GM19240 (cell line): ENCODE results near the gene ING2.
"Not testable (repeated sequence)": the region's sequence is repeated elsewhere in the genome, so short reads cannot be mapped to it uniquely, and the experiment has no call there.

Source experiments
- DNase-seq: peaks from one replicate; pipeline ENCODE4 v3.0.0; 2011; ENCODE audit warnings: low spot score; ENCODE audit not compliant: insufficient read length

The ING2 gene

GRCh38 chr4:183504930-183505610, at the start of gene ING2:
Gene ING2, plus strand, starts transcription at chr4:183505058. Its CDS starts 138 bp downstream, at chr4:183505196.
- peak; percentile 46 for DNase-seq

- DNase-seq, result no peak
Measured at GRCh38 chr4:183455431-183456195, 49.2 kb upstream of the ING2 start.

GRCh38 chr4:183458005-183458404, 46.9 kb upstream of the ING2 start:
- DNase-seq, result no peak

GRCh38 chr4:183463903-183464619, 40.8 kb upstream of the ING2 start:
- DNase-seq, result not testable (repeated sequence)

- DNase-seq, result not testable (repeated sequence)
Measured at GRCh38 chr4:183465879-183466278, 39.0 kb upstream of the ING2 start.

GRCh38 chr4:183467246-183467645, 37.6 kb upstream of the ING2 start:
- no peak for DNase-seq

- DNase-seq, result no peak
Measured at GRCh38 chr4:183468210-183469095, 36.4 kb upstream of the ING2 start.

GRCh38 chr4:183469285-183469684, 35.6 kb upstream of the ING2 start:
- DNase-seq, result no peak

GRCh38 chr4:183469936-183470335, 34.9 kb upstream of the ING2 start:
- DNase-seq, result no peak

GRCh38 chr4:183470821-183471220, 34.0 kb upstream of the ING2 start:
- no peak for DNase-seq

- peak; percentile 41 for DNase-seq
Measured at GRCh38 chr4:183471946-183472708, 32.7 kb upstream of the ING2 start.

- no peak for DNase-seq
Measured at GRCh38 chr4:183478123-183478522, 26.7 kb upstream of the ING2 start.

GRCh38 chr4:183478926-183479325, 25.9 kb upstream of the ING2 start:
- no peak for DNase-seq

GRCh38 chr4:183482515-183483095, 22.3 kb upstream of the ING2 start:
- DNase-seq, result not testable (repeated sequence)

- no peak for DNase-seq
Measured at GRCh38 chr4:183483997-183484396, 20.9 kb upstream of the ING2 start.

- no peak for DNase-seq
Measured at GRCh38 chr4:183485411-183486160, 19.3 kb upstream of the ING2 start.

- DNase-seq, result no peak
Measured at GRCh38 chr4:183492791-183493222, 12.1 kb upstream of the ING2 start.

- DNase-seq, result no peak
Measured at GRCh38 chr4:183493246-183493645, 11.6 kb upstream of the ING2 start.

GRCh38 chr4:183495184-183495583, 9.7 kb upstream of the ING2 start:
- DNase-seq, result no peak
